Prostate gland (tissue), 2 donors: ENCODE measurements around the gene AMOT.

ENCODE experiments used
- CTCF ChIP-seq, 4 experiments: fragments of 200-600 bp in 2 of 4; fragments of 450-650 bp in 2 of 4; sonication (generic) in 2 of 4; IDR thresholded peaks; 1 replicate in 3 of 4; 2 replicates in 1 of 4; pipeline ENCODE4 v1.5.1; 2016 to 2019; ENCODE audit warnings: antibody characterized with exemption in 4 of 4, mild to moderate bottlenecking in 2 of 4, moderate library complexity in 2 of 4
- POLR2A ChIP-seq: fragments of 450-650 bp; IDR thresholded peaks from one replicate; pipeline ENCODE4 v1.6.1; 2016; ENCODE audit warnings: antibody characterized with exemption, mild to moderate bottlenecking

GRCh38 chrX:112832481-112833095 is 8.0 kb downstream of the AMOT start:
- TF ChIP-seq POLR2A (no peak), CTCF (IDR thresholded peaks at IDR 0.05) (no peak)
